Stimulated activated CD4-positive, alpha-beta T cell treated with anti-CD3 and anti-CD28 coated beads, Interleukin-1b, Interleukin-23, amount 100 ng/mL, for 4 hours (primary cell): Measurements from ENCODE around the gene SMAD4.
A peak's percentile ranks its signal among the peaks of the same experiment; 100 is the strongest.
"Not testable (repeated sequence)": the region's sequence is repeated elsewhere in the genome, so short reads cannot be mapped to it uniquely, and the experiment has no call there.

Experiments used
- DNase-seq, 2 donors: peaks; one replicate each; pipeline ENCODE4 v3.0.0-alpha.2; 2020; ENCODE audit warnings: low read depth in 2 of 2

The SMAD4 gene

DNA sequence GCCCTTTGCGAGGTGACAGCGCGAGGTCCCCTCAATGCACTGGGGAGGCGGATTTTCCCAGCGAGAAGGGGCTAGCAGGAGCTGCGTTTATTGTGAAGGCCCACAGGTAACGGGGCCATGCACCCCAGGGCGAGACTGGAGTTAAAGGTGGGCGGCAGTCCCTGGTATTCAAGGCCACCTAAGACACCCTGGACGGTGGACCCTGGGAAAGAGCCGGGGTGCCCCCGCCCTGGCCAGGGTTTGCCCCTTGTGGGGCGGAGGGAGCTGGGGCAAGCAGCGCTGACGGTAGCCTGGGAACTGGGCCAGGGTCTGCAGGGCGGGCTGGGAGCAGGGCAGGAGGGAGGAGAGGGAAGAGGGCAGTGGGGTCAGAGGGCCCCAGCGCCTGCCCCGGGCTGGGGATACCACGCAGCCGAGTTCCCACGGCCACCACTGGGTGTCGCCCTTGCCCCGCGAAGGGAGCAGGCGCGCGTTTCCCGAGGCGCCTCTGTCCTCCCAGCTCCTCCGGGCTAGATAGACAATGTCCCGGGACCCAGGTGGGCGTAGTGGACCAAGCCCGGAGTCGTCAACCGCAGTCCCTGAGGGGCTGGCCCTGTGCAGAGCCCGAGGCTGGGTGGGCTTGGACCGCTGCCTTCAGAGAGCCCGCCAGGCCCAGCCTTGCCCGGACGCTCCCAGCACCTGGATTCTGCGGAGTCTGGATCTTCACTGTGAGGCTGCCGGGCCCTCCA lies 80.2 kb downstream of the SMAD4 start:
- peak; percentile 68 to 74 for DNase-seq

DNA sequence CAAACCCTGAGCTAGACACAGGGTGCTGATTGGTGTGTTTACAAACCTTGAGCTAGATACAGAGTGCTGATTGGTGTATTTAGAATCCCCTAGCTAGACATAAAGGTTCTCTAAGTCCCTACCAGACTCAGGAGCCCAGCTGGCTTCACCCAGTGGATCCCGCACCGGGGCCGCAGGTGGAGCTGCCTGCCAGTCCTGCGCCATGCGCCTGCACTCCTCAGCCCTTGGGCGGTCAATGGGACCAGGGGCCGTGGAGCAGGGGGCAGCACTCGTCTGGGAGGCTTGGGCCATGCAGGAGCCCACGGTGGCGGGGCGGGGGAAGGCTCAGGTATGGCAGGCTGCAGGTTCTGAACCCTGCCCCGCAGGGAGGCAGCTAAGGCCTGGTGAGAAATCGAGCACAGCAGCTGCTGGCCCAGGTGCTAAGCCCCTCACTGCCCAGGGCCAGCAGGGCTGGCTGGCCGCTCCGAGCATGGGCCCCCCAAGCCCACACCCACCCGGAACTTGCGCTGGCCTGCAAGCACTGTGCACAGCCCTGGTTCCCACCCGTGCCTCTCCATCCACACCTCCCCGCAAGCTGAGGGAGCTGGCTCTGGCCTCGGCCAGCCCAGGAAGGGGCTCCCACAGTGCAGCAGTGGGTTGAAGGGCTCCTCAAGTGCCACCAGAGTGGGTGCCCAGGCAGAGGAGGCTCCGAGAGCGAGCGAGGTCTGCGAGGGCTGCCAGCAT lies 81.8 kb downstream of the SMAD4 start:
- DNase-seq = not testable (repeated sequence)

DNA sequence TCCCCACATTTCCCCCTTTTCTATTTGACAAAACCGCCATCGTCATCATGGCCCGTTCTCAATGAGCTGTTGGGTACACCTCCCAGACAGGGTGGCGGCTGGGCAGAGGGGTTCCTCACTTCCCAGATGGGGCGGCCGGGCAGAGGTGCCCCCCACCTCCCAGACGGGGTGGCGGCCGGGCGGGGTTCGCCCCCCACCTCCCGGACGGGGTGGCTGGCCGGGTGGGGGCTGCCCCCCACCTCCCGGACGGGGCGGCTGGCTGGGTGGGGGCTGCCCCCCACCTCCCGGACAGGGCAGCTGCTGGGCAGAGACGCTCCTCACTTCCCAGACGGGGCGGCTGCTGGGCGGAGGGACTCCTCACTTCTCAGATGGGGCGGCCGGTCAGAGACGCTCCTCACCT lies 87.0 kb downstream of the SMAD4 start:
- not testable (repeated sequence) for DNase-seq

GRCh38 chr18:51119561-51119960 lies 89.5 kb downstream of the SMAD4 start:
- not testable (repeated sequence) for DNase-seq

DNA sequence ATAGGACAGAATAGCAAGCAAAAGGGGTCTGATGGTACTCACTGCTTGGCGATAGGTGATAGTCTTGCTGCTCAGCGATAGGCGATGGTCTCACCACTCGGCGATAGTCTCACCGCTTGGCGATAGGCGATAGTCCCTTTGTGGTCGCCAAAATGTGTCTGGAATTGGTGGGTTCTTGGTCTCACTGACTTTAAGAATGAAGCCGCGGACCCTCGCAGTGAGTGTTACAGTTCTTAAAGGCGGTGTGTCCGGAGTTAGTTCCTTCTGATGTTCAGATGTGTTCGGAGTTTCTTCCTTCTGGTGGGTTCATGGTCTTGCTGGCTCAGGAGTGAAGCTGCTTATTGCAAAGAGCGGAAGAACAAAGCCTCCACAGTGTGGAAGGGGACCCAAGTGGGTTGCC lies 90.0 kb downstream of the SMAD4 start:
- not testable (repeated sequence) for DNase-seq

DNA sequence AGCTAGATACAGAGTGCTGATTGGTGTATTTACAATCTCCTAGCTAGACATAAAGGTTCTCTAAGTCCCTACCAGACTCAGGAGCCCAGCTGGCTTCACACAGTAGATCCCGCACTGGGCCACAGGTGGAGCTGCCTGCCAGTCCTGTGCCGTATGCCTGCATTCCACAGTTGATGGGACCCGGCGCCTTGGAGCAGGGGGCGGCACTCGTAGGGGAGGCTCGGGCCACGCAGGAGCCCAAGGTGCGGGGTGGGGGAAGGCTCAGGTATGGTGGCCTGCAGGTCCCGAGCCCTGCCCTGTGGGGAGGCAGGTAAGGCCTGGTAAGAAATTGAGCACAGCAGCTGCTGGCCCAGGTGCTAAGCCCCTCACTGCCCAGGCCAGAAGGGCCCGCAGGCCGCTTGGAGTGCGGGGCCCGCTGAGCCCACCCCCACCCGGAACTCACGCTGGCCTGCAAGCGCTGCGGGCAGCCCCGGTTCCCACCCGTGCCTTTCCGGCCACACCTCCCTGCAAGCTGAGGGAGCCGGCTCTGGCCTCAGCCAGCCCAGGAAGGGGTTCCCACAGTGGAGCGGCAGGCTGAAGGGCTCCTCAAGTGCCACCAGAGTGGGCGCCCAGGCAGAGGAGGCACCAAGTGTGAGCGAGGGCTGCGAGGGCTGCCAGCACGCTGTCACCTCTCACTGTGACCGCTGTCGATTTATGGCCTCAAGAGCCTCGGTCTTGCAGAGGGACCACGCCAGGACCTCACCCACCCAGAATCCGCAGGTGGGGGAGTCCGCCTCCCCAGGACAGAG lies 91.0 kb downstream of the SMAD4 start:
- DNase-seq = no peak

DNA sequence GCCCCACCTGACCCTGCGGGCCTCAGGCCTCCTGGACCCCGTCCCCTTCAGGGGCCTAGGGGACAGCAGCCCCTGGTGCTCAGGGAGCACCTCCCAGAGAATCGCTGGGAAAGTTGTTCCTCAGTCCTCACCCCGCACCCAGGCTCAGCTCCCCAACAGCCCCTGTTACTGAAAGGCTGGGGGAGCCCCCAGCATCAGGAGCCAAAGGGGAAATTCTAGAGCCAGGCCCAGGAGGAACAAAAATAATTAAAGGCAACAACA lies 91.5 kb downstream of the SMAD4 start:
- no peak for DNase-seq

DNA sequence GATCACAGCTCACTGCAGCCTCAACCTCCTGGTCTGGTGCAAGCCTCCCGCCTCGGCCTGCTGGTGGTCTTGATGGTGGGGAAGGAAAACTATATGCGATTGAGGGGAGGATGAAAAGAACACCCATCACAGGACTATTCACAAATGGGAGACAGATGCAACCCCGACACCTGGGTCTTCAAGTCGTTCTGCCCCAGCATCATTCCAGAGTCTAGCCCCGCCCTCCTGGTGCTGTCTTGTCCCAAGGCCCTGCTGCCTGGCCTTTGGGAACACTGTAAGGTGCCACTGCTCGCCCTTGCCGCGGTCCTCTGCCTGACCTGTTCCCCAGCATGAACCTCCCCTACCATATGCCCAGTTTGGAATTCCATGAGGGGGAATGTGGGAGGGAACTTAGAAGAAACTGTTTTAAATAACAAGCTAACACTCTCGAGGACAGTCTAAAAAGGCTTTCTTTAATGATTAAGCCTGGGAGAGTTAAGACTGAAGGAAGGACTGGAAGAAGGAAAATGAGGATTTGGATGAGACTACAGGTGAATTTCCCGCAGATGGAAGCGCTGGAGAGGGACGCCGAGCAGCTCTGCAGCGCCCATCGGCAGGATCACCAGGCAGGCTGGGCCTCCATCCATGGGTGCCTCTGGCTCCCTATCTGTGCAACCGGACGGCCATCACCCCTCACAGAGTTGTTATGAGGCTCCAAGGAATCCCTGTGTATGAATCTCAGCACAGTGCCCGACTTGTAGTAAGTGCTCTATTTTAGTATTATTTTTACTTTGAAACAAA lies 92.4 kb downstream of the SMAD4 start:
- no peak for DNase-seq

GRCh38 chr18:51123046-51123395 lies 93.0 kb downstream of the SMAD4 start:
- no peak for DNase-seq

DNA sequence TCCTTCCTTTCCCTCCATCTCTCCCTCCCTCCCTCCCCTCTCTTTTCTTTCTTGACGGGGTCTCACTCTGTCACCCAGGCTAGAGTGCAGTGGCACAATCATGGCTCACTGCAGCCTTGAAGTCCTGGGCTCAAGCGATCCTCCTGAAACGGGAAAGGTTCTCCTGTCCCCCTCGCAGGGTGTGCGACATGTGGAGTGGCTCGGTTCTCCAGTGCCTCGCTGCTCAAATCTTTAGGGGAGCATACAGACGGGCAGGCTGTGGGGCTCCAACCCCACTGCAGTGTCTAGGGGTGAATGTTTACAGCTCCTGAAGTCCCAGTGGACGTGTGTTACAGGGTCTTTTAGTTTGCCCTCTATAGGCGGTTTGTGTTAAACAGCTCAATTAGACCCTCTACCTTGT lies 93.5 kb downstream of the SMAD4 start:
- DNase-seq = no peak

DNA sequence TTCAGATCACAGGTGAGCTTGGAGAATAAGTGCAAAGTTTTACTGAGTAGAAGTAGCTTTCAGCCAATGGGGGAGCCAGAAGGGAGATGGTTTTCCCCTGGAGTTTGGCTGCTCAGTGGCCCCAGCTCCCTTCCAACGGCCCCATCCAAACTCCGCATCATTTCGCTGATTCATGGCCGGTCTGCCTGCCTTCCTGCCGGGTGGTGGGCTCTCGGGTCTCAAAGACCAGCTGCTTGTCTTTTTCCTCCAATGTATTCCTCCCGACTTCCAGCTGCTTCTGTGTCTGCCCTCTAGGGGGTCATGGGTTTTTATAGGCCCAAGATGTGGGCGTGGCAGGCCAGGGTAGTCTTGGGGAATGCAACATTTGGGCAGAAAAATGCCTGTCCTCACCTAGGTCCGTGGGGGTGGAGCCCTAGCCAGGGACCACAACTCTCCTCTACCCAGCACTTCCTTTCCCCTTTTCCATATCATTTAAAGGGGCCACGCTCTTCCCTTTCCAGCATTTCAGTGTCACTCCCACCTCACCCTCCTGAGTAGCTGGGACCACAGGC lies 94.0 kb downstream of the SMAD4 start:
- DNase-seq = no peak

DNA sequence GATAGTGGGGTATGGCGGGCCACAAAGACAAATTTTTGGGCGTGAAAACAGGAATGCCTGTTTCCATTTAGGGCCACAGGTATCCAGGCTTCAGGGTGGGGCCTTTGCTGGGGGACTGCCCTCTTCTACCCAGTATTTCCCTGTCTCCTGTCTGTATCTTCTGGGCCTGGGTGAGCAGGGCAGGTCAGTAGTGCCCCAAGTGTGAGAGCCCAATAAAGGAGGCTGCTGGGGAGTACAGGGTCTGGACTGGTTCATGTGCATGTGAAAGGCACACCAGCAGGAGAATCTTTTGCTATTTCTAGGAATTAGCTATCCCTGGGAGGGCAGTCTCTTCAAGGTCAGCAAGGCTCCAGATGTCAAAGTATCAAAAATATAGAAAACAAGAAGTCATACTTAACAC lies 96.0 kb downstream of the SMAD4 start:
- no peak for DNase-seq

DNA sequence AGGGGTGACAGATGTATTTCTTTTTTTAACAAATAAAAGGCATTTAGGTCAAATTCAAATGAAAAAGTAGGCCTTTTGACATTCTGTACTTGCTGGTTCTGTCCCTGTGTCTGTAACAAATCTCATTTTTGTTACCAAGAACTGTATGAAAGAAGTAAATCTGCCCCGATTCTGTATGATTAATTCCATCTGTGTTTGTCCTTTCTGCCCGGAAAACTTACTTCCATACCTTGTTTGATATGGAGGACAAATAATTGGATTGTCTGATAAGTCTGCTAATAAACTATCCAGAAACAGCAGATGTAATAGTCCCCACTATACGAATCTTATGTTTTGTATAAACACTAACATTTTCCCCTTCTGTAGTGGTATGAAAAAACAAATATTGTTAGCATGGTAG lies 97.7 kb downstream of the SMAD4 start:
- no peak for DNase-seq

DNA sequence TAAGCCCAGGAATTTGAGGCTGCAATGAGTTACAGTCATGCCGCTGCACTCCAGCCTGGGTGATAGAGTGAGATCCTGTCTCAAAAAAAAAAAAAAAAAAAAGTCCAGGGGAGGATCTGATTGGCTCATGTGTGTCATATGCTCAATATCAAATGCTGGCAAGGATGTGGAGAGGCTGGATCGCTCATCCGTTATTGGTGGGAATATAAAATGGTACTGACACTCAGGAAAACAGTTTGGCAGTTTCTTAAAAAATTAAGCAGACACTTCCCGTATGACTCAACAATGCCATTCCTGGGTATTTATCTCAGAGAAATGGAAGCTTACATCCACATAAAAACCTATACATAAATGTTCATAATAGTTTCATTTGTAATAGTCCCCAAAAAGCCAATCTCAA lies 98.5 kb downstream of the SMAD4 start:
- no peak for DNase-seq

- no peak for DNase-seq
Measured at GRCh38 chr18:51132256-51132935, 102.4 kb downstream of the SMAD4 start.

DNA sequence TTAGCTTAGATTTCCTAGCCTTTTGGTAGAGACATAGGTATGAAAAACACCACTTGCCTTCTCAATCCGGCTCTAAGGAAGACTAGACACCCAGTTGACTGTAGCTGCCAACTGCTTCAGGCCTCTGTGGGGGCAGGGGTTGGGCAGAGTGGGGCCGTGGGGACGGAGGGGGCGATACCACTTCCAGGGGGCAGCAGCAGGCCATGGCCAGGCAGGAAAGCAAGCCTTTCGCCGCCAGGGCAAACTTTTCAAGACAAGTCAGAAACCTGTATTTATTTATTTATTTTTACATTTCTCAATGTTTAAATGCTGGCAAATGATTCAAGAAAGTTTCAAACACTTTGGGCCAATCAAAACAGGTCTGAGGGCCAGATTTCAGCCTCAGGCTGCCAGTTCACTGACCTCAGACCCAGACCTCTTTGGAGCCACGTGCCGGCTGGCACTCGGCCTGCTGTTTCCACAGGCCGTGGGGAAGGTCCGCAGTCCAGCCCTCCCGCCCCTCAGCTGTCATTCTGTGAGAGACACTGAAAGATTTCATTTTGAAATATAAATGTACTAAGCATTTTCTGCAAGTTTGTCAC lies 103.7 kb downstream of the SMAD4 start:
- DNase-seq = no peak
